Tibial nerve (tissue), 4 donors: ENCODE measurements around the gene LINGO1.

Source experiments
- CTCF ChIP-seq, 5 experiments: fragments of 200-600 bp in 3 of 5; fragments of 450-650 bp in 2 of 5; sonication (generic) in 3 of 5; IDR thresholded peaks; one replicate each; pipeline ENCODE4 v1.5.1; 2016 to 2019; ENCODE audit warnings: antibody characterized with exemption in 5 of 5, mild to moderate bottlenecking in 3 of 5, moderate library complexity in 2 of 5
- EP300 ChIP-seq, 2 donors: sonication (generic); formaldehyde crosslinking; IDR thresholded peaks; one replicate each; pipeline ENCODE4 v1.6.1; 2017; ENCODE audit warnings: antibody characterized with exemption in 2 of 2, mild to moderate bottlenecking in 1 of 2
- POLR2A ChIP-seq, 2 donors: fragments of 450-650 bp; IDR thresholded peaks; one replicate each; pipeline ENCODE4 v1.6.1; 2017; ENCODE audit warnings: antibody characterized with exemption in 2 of 2, mild to moderate bottlenecking in 2 of 2, moderate library complexity in 2 of 2

GRCh38 chr15:77577366-77577950, 55.3 kb downstream of the LINGO1 start:
- TF ChIP-seq POLR2A (IDR thresholded peaks at IDR 0.05) (no peak), CTCF (IDR thresholded peaks at IDR 0.05) (no peak), EP300 (IDR thresholded peaks at IDR 0.05) (no peak)
